ENCODE data around the gene SERINC2.

DNA sequence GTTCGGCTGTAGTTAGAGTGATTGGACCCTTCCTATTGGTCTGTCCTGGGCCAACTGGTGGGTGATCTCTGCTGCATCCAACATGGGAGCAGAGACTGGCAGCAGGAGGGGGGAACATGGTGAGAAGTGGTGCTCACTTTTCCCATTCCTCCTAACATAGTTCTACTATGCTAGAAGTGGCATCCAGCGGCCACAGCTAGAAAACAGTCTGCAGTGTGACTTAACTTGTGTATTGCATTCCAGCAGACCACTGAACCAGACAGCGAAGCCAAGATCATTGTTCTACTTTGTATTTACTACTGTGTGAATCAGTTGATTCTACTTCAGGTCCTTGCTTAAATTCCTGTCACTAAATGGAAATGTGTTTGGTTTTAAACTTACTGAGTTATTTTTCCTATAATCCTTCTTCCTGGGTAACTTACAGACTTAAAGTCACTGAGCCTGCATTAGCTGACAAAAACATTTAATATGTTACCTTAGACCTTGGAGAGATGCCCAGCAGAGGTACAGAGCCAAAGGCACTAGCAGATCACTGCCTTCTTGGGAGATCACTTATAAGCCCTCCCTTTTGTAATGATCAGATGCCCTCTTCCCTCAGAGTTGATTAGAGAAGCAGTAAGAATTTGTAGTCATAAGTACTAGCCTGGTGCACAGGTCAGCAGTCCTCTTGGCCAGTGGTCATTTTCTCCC lies 48.3 kb upstream of the SERINC2 start:
- TF ChIP-seq, protein P1, sequence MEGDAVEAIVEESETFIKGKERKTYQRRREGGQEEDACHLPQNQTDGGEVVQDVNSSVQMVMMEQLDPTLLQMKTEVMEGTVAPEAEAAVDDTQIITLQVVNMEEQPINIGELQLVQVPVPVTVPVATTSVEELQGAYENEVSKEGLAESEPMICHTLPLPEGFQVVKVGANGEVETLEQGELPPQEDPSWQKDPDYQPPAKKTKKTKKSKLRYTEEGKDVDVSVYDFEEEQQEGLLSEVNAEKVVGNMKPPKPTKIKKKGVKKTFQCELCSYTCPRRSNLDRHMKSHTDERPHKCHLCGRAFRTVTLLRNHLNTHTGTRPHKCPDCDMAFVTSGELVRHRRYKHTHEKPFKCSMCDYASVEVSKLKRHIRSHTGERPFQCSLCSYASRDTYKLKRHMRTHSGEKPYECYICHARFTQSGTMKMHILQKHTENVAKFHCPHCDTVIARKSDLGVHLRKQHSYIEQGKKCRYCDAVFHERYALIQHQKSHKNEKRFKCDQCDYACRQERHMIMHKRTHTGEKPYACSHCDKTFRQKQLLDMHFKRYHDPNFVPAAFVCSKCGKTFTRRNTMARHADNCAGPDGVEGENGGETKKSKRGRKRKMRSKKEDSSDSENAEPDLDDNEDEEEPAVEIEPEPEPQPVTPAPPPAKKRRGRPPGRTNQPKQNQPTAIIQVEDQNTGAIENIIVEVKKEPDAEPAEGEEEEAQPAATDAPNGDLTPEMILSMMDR (optimal IDR thresholded peaks at IDR 0.05 in 1 of 3, IDR thresholded peaks at IDR 0.05 in 1 of 3, conservative IDR thresholded peaks at IDR 0.05 in 1 of 3; ENCODE audit: extremely low read depth in 1 of 3, insufficient read depth in 2 of 3, low read length in 3 of 3) = no peak
- TF ChIP-seq EZH2 (IDR thresholded peaks at IDR 0.05; ENCODE audit: low read length) = no peak
